ENCODE measurements around the gene USP1.

Gene USP1

GRCh38 chr1:62448221-62448933 lies 11.5 kb downstream of the USP1 start:
- Histone ChIP-seq H3K36me3 (ENCODE audit: insufficient read depth) (peaks cover 31% of the 10 kb centered on the region; the same call in 1 of the 2 replicates), H3K9ac (no peak overlapping the region), H3K27ac (no peak overlapping the region), H3K79me2 (ENCODE audit: insufficient read depth, low read depth) (peaks cover 7% of the 10 kb centered on the region; the same call in 1 of the 2 replicates), H3K27me3 (ENCODE audit: insufficient read depth, low read depth) (no peaks in the 10 kb centered on the region), H3K4me1 (ENCODE audit: low read depth, poor library complexity, severe bottlenecking) (peaks cover 33% of the 10 kb centered on the region), H3K4me3 (IDR thresholded peaks at IDR 0.05; ENCODE audit: insufficient read depth, low read depth, low read length) (no peak overlapping the region), H2AFZ (ENCODE audit: low read depth) (no peak overlapping the region), H4K20me1 (ENCODE audit: insufficient read depth) (peaks cover 20% of the 10 kb centered on the region; the same call in 1 of the 2 replicates), H3K4me2 (peak overlapping the region; percentile 1; the same call in 1 of the 2 replicates)
- no peak for TF ChIP-seq CTCF (conservative IDR thresholded peaks at IDR 0.05; ENCODE audit: low read depth, low read length)

- Histone ChIP-seq H3K79me2 (ENCODE audit: insufficient read depth, low read depth) (no peaks in the 10 kb centered on the region), H3K9ac (no peak overlapping the region), H3K27ac (no peak overlapping the region), H4K20me1 (ENCODE audit: insufficient read depth) (0 out of 2 replicates have a peak, but pooled peaks cover 11% of the 10 kb centered on the region), H3K4me2 (no peak overlapping the region), H2AFZ (ENCODE audit: low read depth) (no peak overlapping the region), H3K4me3 (IDR thresholded peaks at IDR 0.05; ENCODE audit: insufficient read depth, low read depth, low read length) (no peak overlapping the region), H3K27me3 (ENCODE audit: insufficient read depth, low read depth) (no peaks in the 10 kb centered on the region), H3K4me1 (ENCODE audit: low read depth, poor library complexity, severe bottlenecking) (peaks cover 33% of the 10 kb centered on the region), H3K36me3 (ENCODE audit: insufficient read depth) (peaks cover 17% of the 10 kb centered on the region; the same call in 1 of the 2 replicates)
- TF ChIP-seq CTCF (conservative IDR thresholded peaks at IDR 0.05; ENCODE audit: low read depth, low read length), result no peak
Measured at GRCh38 chr1:62450301-62450700, 13.5 kb downstream of the USP1 start.

GRCh38 chr1:62452951-62453350 lies 16.1 kb downstream of the USP1 start:
- Histone ChIP-seq H3K9ac (no peak overlapping the region), H3K4me1 (ENCODE audit: low read depth, poor library complexity, severe bottlenecking) (peaks cover 17% of the 10 kb centered on the region), H4K20me1 (ENCODE audit: insufficient read depth) (0 out of 2 replicates have a peak, but pooled peaks cover 7% of the 10 kb centered on the region), H3K36me3 (ENCODE audit: insufficient read depth) (peaks cover 8% of the 10 kb centered on the region; the same call in 1 of the 2 replicates), H3K4me3 (IDR thresholded peaks at IDR 0.05; ENCODE audit: insufficient read depth, low read depth, low read length) (no peak overlapping the region), H3K27ac (no peak overlapping the region), H3K27me3 (ENCODE audit: insufficient read depth, low read depth) (no peaks in the 10 kb centered on the region), H3K4me2 (no peak overlapping the region), H3K79me2 (ENCODE audit: insufficient read depth, low read depth) (no peaks in the 10 kb centered on the region), H2AFZ (ENCODE audit: low read depth) (no peak overlapping the region)
- no peak for TF ChIP-seq CTCF (conservative IDR thresholded peaks at IDR 0.05; ENCODE audit: low read depth, low read length)

- Histone ChIP-seq H3K79me2 (ENCODE audit: insufficient read depth, low read depth) (no peaks in the 10 kb centered on the region), H2AFZ (ENCODE audit: low read depth) (no peak overlapping the region), H3K36me3 (ENCODE audit: insufficient read depth) (no peaks in the 10 kb centered on the region), H4K20me1 (ENCODE audit: insufficient read depth) (no peaks in the 10 kb centered on the region), H3K4me1 (ENCODE audit: low read depth, poor library complexity, severe bottlenecking) (peaks cover 10% of the 10 kb centered on the region), H3K27me3 (ENCODE audit: insufficient read depth, low read depth) (no peaks in the 10 kb centered on the region), H3K9ac (no peak overlapping the region), H3K4me3 (IDR thresholded peaks at IDR 0.05; ENCODE audit: insufficient read depth, low read depth, low read length) (no peak overlapping the region), H3K27ac (no peak overlapping the region), H3K4me2 (no peak overlapping the region)
- TF ChIP-seq CTCF (conservative IDR thresholded peaks at IDR 0.05; ENCODE audit: low read depth, low read length), result no peak
Measured at GRCh38 chr1:62457955-62458354, 21.1 kb downstream of the USP1 start.

Measured in KMS-11 (cell line).